Measurements from ENCODE around the gene RPS6KA2.

The RPS6KA2 gene

GRCh38 chr6:166546653-166547052 lies 80.4 kb downstream of the RPS6KA2 start:
- CTCF ChIA-PET = interaction anchor here (3.0 kb wide), 1 partner anchor 8 kb away, joined by 11 read pairs; no protein-coding TSS in a partner anchor
- no peak overlapping the region for H3K4me3 ChIP-seq (ENCODE audit: low read depth, low read length)
- POLR2A ChIA-PET = no interaction called here
- TF ChIP-seq CTCF (IDR thresholded peaks at IDR 0.05; ENCODE audit: insufficient read depth, low read length, missing control alignments) = no peak
- no peak for DNase-seq (ENCODE audit: low read depth, low spot score)

- no peak overlapping the region for H3K4me3 ChIP-seq (ENCODE audit: low read depth, low read length)
- ChIA-PET POLR2A (no interaction called here), CTCF (interaction anchor here (1.4 to 3.0 kb wide), 2 partner anchors 9 to 12 kb away, joined by 4 to 11 read pairs; no protein-coding TSS in a partner anchor)
- no peak for DNase-seq (ENCODE audit: low read depth, low spot score)
- no peak for TF ChIP-seq CTCF (IDR thresholded peaks at IDR 0.05; ENCODE audit: insufficient read depth, low read length, missing control alignments)
These were observed 81.7 kb downstream of the RPS6KA2 start for GRCh38 chr6:166545156-166546034.

- CTCF ChIA-PET = interaction anchor here (0.9 to 3.0 kb wide), 4 partner anchors 10 to 29 kb away, joined by 3 to 11 read pairs (median 4); no protein-coding TSS in a partner anchor
- DNase-seq (ENCODE audit: low read depth, low spot score) = no peak
- no peak for TF ChIP-seq CTCF (IDR thresholded peaks at IDR 0.05; ENCODE audit: insufficient read depth, low read length, missing control alignments)
- no peak overlapping the region for H3K4me3 ChIP-seq (ENCODE audit: low read depth, low read length)
- POLR2A ChIA-PET = no interaction called here
These were observed 82.8 kb downstream of the RPS6KA2 start for GRCh38 chr6:166544296-166544605.

GRCh38 chr6:166543603-166544295 lies 83.3 kb downstream of the RPS6KA2 start:
- POLR2A ChIA-PET = no interaction called here
- no peak for TF ChIP-seq CTCF (IDR thresholded peaks at IDR 0.05; ENCODE audit: insufficient read depth, low read length, missing control alignments)
- no peak overlapping the region for H3K4me3 ChIP-seq (ENCODE audit: low read depth, low read length)
- DNase-seq (ENCODE audit: low read depth, low spot score) = no peak
- CTCF ChIA-PET = interaction anchor here (0.9 to 3.0 kb wide), 4 partner anchors 11 to 28 kb away, joined by 3 to 11 read pairs (median 4); no protein-coding TSS in a partner anchor

GRCh38 chr6:166542580-166542912 lies 84.5 kb downstream of the RPS6KA2 start:
- POLR2A ChIA-PET = interaction anchor here (0.9 kb wide), 1 partner anchor 85 kb away, joined by 3 read pairs; the partner anchor contains the start of gene RPS6KA2
- CTCF ChIA-PET = no interaction called here
- H3K4me3 ChIP-seq (ENCODE audit: low read depth, low read length) = no peak overlapping the region
- DNase-seq (ENCODE audit: low read depth, low spot score) = no peak
- TF ChIP-seq CTCF (IDR thresholded peaks at IDR 0.05; ENCODE audit: insufficient read depth, low read length, missing control alignments) = no peak

Data from AG04449 (cell line).